Left renal pelvis (tissue), 4 donors: Measurements from ENCODE around the gene CLCN5. TPM values are rescaled to one million over a fixed set of nuclear protein-coding genes. Genes with fewer than 3 reads are reported as not detected.
A peak's percentile ranks its signal among the peaks of the same experiment; 100 is the strongest.

Experiments used
- DNase-seq, 4 donors: peaks; one replicate each; pipeline ENCODE4 v3.0.0-alpha.2; 2013; ENCODE audit warnings: low read depth in 4 of 4, low spot score in 3 of 4
- polyA plus RNA-seq, 4 donors: library from polyadenylated mRNA; unstranded; fragments of 120-200 nt; gene quantifications; one replicate each; pipeline ENCODE4 v1.2.1, GENCODE V29; 2013; ENCODE audit not compliant: insufficient read length in 4 of 4

Gene CLCN5
- polyA plus RNA-seq, 4 donors, result 46.1 to 86.8 (median 79.2) TPM

GRCh38 chrX:50072110-50072509, 149.7 kb downstream of the CLCN5 start:
- no peak for DNase-seq

GRCh38 chrX:50073601-50074000, 151.2 kb downstream of the CLCN5 start:
- DNase-seq, result no peak

GRCh38 chrX:50075630-50076339, 153.4 kb downstream of the CLCN5 start:
- DNase-seq, result no peak

GRCh38 chrX:50081282-50081889, 159.0 kb downstream of the CLCN5 start:
- DNase-seq, result no peak

- no peak for DNase-seq
These were observed 160.3 kb downstream of the CLCN5 start for GRCh38 chrX:50082741-50083140.

- no peak for DNase-seq
These were observed 166.2 kb downstream of the CLCN5 start for GRCh38 chrX:50088645-50089044.

- no peak for DNase-seq
These were observed 171.2 kb downstream of the CLCN5 start for GRCh38 chrX:50093625-50094024.

- DNase-seq, result no peak
These were observed 174.7 kb downstream of the CLCN5 start for GRCh38 chrX:50097071-50097470.

GRCh38 chrX:50098241-50098640, 175.8 kb downstream of the CLCN5 start:
- no peak for DNase-seq

GRCh38 chrX:50098749-50099148, 176.4 kb downstream of the CLCN5 start:
- no peak for DNase-seq

GRCh38 chrX:50099331-50099730, 176.9 kb downstream of the CLCN5 start:
- DNase-seq, result no peak

- DNase-seq, result no peak
These were observed 177.8 kb downstream of the CLCN5 start for GRCh38 chrX:50100188-50100587.

- no peak for DNase-seq
These were observed 180.8 kb downstream of the CLCN5 start for GRCh38 chrX:50103176-50103575.

- no peak for DNase-seq
These were observed 181.6 kb downstream of the CLCN5 start for GRCh38 chrX:50103866-50104566.

GRCh38 chrX:50106051-50106675, 183.8 kb downstream of the CLCN5 start:
- DNase-seq, result no peak

GRCh38 chrX:50107470-50107869, 185.1 kb downstream of the CLCN5 start:
- no peak for DNase-seq

- no peak for DNase-seq
These were observed 185.9 kb downstream of the CLCN5 start for GRCh38 chrX:50108264-50108663.

- peak in 1 of 4 donors; percentile 38 for DNase-seq
These were observed 189.3 kb downstream of the CLCN5 start for GRCh38 chrX:50111742-50112141.

GRCh38 chrX:50114113-50114512, 191.7 kb downstream of the CLCN5 start:
- no peak for DNase-seq

GRCh38 chrX:50115973-50116372, 193.6 kb downstream of the CLCN5 start:
- no peak for DNase-seq

- DNase-seq, result no peak
These were observed 195.1 kb downstream of the CLCN5 start for GRCh38 chrX:50117476-50117875.
